HG03575 (cell line): ENCODE results near the gene GPR15.
"Not testable (repeated sequence)": the region's sequence is repeated elsewhere in the genome, so short reads cannot be mapped to it uniquely, and the experiment has no call there.

ENCODE experiments used
- ATAC-seq: cut with Tn5 transposase; IDR thresholded peaks from one replicate; pipeline ENCODE4 v1.9.1; 2021; ENCODE audit not compliant: unreplicated experiment, insufficient number of reproducible peaks, low FRiP score; ENCODE audit errors: extremely low read depth

Gene GPR15

GRCh38 chr3:98554580-98554979, 22.8 kb downstream of the GPR15 start:
- ATAC-seq, result no peak

DNA sequence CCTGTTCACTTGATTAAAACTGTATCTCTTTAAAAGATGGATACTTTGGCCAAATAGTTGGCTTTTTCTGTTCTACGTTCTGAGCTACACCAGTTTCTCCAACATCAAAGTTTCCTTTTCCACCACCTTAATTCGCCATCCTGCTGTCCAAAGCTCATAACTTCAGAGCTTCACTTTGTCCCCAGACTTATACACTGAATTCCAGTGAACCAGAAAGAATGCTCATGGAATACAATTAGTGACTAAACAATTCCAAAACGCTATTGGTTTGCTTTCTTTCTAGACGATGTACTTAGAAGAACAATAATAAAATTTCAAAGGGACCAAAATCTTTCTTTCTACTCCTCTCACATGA, 23.2 kb downstream of the GPR15 start:
- no peak for ATAC-seq

- ATAC-seq, result peak; percentile 72
These were observed 24.7 kb downstream of the GPR15 start for GRCh38 chr3:98556164-98557130.

- no peak for ATAC-seq
These were observed 25.7 kb downstream of the GPR15 start for GRCh38 chr3:98557324-98558010.

- ATAC-seq, result no peak
These were observed 26.5 kb downstream of the GPR15 start for GRCh38 chr3:98558100-98558827.

GRCh38 chr3:98559769-98560168, 28.0 kb downstream of the GPR15 start:
- not testable (repeated sequence) for ATAC-seq

DNA sequence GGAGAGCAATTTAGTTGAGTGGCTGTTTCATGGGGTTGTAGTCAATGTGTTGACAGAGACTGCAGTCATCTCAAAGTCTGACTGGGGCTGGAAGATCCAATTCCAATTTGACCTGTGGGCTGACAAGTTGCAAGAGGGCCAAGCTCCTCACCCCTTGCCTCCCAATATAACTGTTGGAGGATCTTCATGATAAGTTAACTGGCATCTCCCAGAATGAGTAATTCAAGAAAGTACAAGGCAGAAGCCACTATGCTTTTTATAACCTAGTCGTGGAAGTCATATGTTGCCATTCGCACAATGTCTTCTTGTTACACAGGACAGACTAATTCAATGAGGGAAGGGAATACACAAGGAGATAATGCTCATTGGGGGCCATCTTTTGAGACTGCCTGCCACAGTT, 29.1 kb downstream of the GPR15 start:
- no peak for ATAC-seq

GRCh38 chr3:98561727-98562521, 30.1 kb downstream of the GPR15 start:
- no peak for ATAC-seq

GRCh38 chr3:98563661-98564281, 32.0 kb downstream of the GPR15 start:
- ATAC-seq, result peak; percentile 43

- no peak for ATAC-seq
These were observed 32.7 kb downstream of the GPR15 start for GRCh38 chr3:98564282-98565005.

GRCh38 chr3:98565237-98565643, 33.5 kb downstream of the GPR15 start:
- no peak for ATAC-seq

- no peak for ATAC-seq
These were observed 34.1 kb downstream of the GPR15 start for GRCh38 chr3:98565843-98566242.

GRCh38 chr3:98567666-98568270, 36.0 kb downstream of the GPR15 start:
- ATAC-seq, result no peak

- ATAC-seq, result no peak
These were observed 36.6 kb downstream of the GPR15 start for GRCh38 chr3:98568402-98568801.

DNA sequence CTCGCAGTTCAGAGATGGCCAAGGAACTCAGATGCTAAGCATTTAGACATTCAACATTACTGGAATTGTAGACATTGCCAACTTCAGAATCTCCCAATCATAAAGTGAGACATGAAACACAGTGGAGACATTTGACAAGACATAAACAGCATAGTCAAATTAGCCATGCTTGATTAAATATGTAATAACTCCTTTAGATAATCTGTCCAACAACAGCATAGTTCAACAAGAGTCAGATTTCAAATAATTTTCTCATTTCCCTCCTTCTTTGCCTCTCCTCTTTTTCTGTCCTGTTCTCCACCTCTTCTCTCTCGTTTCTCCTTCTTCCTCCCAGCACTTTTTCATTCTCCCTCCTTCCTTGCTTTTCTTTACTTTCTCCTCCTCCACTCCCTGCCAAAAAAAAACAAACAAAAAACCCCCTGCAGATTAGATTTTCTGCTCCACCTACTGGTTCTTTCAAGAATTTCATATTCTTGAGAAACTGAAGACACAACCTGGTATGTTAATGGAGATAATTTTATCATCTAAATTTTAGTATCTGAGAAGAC, 41.5 kb downstream of the GPR15 start:
- ATAC-seq, result peak; percentile 54

- ATAC-seq, result no peak
These were observed 42.4 kb downstream of the GPR15 start for GRCh38 chr3:98574132-98574531.

- ATAC-seq, result no peak
These were observed 45.6 kb downstream of the GPR15 start for GRCh38 chr3:98577178-98577895.
